ENCODE measurements around the gene HLA-G.

The HLA-G gene

DNA sequence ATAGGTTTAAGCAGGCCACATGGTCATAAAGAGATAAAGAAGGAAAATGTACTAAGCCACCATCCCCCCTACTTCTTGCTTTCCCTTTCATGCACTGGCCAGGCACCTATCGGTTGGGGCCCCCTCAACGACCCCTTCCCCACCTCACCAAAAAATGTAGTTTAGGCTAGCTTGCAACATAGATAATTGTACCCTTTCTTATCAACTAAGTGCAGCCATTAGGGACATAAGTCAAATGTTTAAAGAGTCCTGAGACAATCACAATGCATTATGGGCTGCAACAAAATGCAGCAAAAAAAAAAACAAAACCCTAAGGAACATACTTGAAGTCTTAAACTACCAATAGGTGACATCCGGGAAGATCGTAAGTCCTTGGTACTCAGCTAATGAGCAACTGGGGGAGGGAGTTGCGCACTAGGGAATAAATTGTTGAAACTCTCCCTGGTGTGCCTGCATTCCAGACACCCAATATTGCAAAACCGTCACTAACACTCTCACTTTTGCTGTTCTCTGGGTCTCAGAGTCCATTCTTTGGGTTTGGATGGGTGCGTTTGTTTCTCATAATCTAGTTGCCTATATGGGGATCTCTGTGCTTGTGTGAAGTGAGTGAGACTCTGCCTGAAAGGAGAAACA, 12.4 kb upstream of the HLA-G start:
- Histone ChIP-seq H2AFZ (ENCODE audit: low read depth, low read length) (no peak overlapping the region), H3K27ac (ENCODE audit: low read length) (no peak overlapping the region), H3K4me3 (ENCODE audit: low read length) (no peak overlapping the region), H3K9ac (ENCODE audit: low read length) (no peak overlapping the region), H3K4me2 (ENCODE audit: low read length) (no peak overlapping the region), H3K36me3 (replicated peaks; ENCODE audit: low read depth, low read length) (no peaks in the 10 kb centered on the region), H3K9me3 (ENCODE audit: insufficient read depth, low read length) (no peaks in the 10 kb centered on the region), H4K20me1 (ENCODE audit: insufficient read depth, low read length) (no peaks in the 10 kb centered on the region), H3K27me3 (ENCODE audit: low read depth, low read length) (no peaks in the 10 kb centered on the region), H3K79me2 (ENCODE audit: low read length) (no peaks in the 10 kb centered on the region), H3K4me1 (ENCODE audit: low read length) (no peaks in the 10 kb centered on the region)
- TF ChIP-seq, protein P1, sequence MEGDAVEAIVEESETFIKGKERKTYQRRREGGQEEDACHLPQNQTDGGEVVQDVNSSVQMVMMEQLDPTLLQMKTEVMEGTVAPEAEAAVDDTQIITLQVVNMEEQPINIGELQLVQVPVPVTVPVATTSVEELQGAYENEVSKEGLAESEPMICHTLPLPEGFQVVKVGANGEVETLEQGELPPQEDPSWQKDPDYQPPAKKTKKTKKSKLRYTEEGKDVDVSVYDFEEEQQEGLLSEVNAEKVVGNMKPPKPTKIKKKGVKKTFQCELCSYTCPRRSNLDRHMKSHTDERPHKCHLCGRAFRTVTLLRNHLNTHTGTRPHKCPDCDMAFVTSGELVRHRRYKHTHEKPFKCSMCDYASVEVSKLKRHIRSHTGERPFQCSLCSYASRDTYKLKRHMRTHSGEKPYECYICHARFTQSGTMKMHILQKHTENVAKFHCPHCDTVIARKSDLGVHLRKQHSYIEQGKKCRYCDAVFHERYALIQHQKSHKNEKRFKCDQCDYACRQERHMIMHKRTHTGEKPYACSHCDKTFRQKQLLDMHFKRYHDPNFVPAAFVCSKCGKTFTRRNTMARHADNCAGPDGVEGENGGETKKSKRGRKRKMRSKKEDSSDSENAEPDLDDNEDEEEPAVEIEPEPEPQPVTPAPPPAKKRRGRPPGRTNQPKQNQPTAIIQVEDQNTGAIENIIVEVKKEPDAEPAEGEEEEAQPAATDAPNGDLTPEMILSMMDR (IDR thresholded peaks at IDR 0.05; ENCODE audit: low read depth, low read length): no peak
- TF ChIP-seq EZH2phosphoT487 (IDR thresholded peaks at IDR 0.05; ENCODE audit: low read depth): no peak

DNA sequence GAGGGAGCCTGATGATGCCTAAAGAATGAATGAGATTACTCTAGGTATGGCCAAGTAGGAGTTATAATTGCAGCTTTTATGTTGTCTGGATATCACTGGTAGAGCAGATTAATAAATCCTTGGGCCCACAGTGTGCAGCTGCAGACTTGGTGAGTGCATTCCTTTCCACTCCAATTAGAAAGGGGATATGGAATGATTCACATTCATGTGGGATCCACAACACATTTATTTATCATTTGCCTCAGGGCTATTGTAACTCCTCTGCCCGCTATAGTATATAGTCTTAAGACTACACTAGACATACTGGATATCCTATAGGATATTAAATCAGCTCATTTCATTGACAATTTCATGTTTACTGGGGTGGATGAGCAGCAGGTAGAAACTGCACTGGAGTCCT, 11.6 kb upstream of the HLA-G start:
- no peak overlapping the region for H3K4me3 ChIP-seq (ENCODE audit: low read length)
- no peaks in the 10 kb centered on the region for H3K27me3 ChIP-seq (ENCODE audit: low read depth, low read length)
- H2AFZ ChIP-seq (ENCODE audit: low read depth, low read length): no peak overlapping the region
- H3K9me3 ChIP-seq (ENCODE audit: insufficient read depth, low read length): no peaks in the 10 kb centered on the region
- TF ChIP-seq, protein P1 (IDR thresholded peaks at IDR 0.05; ENCODE audit: low read depth, low read length): no peak
- TF ChIP-seq EZH2phosphoT487 (IDR thresholded peaks at IDR 0.05; ENCODE audit: low read depth): no peak
- H3K9ac ChIP-seq (ENCODE audit: low read length): no peak overlapping the region
- H3K27ac ChIP-seq (ENCODE audit: low read length): no peak overlapping the region
- H3K4me1 ChIP-seq (ENCODE audit: low read length): no peaks in the 10 kb centered on the region
- H3K4me2 ChIP-seq (ENCODE audit: low read length): no peak overlapping the region
- no peaks in the 10 kb centered on the region for H3K79me2 ChIP-seq (ENCODE audit: low read length)
- H3K36me3 ChIP-seq (replicated peaks; ENCODE audit: low read depth, low read length): no peaks in the 10 kb centered on the region
- no peaks in the 10 kb centered on the region for H4K20me1 ChIP-seq (ENCODE audit: insufficient read depth, low read length)

DNA sequence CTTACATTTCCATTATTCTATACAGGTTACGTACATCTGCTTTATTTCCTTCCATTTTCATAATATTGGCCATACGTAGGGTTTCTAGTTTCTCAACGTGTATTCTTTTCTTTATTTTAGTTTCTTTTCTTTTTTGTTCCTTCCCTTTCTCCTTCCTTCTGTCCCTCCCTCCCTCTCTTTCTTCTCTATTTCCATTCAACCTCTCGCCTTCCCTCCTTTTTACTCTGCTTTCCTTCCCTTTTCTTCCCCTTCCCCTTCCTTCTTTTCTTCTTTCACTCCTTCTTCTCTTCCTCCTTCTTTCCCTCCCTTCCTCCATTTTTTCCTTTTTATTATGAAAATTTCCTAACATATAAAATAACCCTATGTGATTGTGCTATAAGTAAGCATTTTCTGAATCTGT, 8.7 kb upstream of the HLA-G start:
- Histone ChIP-seq H3K9ac (ENCODE audit: low read length) (no peak overlapping the region), H3K4me2 (ENCODE audit: low read length) (no peak overlapping the region), H3K9me3 (ENCODE audit: insufficient read depth, low read length) (no peaks in the 10 kb centered on the region), H3K4me1 (ENCODE audit: low read length) (no peaks in the 10 kb centered on the region), H3K4me3 (ENCODE audit: low read length) (no peak overlapping the region), H2AFZ (ENCODE audit: low read depth, low read length) (no peak overlapping the region), H3K27me3 (ENCODE audit: low read depth, low read length) (no peaks in the 10 kb centered on the region), H3K36me3 (replicated peaks; ENCODE audit: low read depth, low read length) (no peaks in the 10 kb centered on the region), H3K27ac (ENCODE audit: low read length) (no peak overlapping the region), H4K20me1 (ENCODE audit: insufficient read depth, low read length) (no peaks in the 10 kb centered on the region), H3K79me2 (ENCODE audit: low read length) (no peaks in the 10 kb centered on the region)
- TF ChIP-seq EZH2phosphoT487 (IDR thresholded peaks at IDR 0.05; ENCODE audit: low read depth): no peak
- TF ChIP-seq, protein P1 (IDR thresholded peaks at IDR 0.05; ENCODE audit: low read depth, low read length): no peak

DNA sequence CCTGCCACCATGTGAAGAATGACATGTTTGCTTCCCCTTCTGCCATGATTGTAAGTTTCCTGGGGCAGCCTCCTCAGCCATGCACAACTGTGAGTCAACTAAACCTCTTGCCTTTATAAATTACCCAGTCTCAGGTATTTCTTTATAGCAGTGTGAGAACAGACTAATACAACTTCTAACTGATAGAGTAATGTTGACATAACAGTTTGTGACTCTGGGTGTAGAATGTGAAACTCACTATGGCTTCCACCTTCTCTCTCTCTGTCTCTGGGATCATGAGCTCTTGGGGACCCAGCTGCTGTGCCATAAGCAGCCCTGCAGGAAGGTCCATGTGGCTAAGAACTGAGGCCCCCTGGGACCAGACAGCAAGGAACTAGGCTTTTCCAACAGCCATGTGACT, 3.5 kb upstream of the HLA-G start:
- no peak overlapping the region for H2AFZ ChIP-seq (ENCODE audit: low read depth, low read length)
- H3K27ac ChIP-seq (ENCODE audit: low read length): no peak overlapping the region
- TF ChIP-seq, protein P1 (IDR thresholded peaks at IDR 0.05; ENCODE audit: low read depth, low read length): no peak
- no peak for TF ChIP-seq EZH2phosphoT487 (IDR thresholded peaks at IDR 0.05; ENCODE audit: low read depth)
- H3K9me3 ChIP-seq (ENCODE audit: insufficient read depth, low read length): no peaks in the 10 kb centered on the region
- no peaks in the 10 kb centered on the region for H3K4me1 ChIP-seq (ENCODE audit: low read length)
- H3K27me3 ChIP-seq (ENCODE audit: low read depth, low read length): no peaks in the 10 kb centered on the region
- no peaks in the 10 kb centered on the region for H3K36me3 ChIP-seq (replicated peaks; ENCODE audit: low read depth, low read length)
- H3K4me2 ChIP-seq (ENCODE audit: low read length): no peak overlapping the region
- H3K9ac ChIP-seq (ENCODE audit: low read length): no peak overlapping the region
- H3K4me3 ChIP-seq (ENCODE audit: low read length): no peak overlapping the region
- no peaks in the 10 kb centered on the region for H4K20me1 ChIP-seq (ENCODE audit: insufficient read depth, low read length)
- no peaks in the 10 kb centered on the region for H3K79me2 ChIP-seq (ENCODE audit: low read length)
